Measurements from ENCODE around the gene CWC15.

DNA sequence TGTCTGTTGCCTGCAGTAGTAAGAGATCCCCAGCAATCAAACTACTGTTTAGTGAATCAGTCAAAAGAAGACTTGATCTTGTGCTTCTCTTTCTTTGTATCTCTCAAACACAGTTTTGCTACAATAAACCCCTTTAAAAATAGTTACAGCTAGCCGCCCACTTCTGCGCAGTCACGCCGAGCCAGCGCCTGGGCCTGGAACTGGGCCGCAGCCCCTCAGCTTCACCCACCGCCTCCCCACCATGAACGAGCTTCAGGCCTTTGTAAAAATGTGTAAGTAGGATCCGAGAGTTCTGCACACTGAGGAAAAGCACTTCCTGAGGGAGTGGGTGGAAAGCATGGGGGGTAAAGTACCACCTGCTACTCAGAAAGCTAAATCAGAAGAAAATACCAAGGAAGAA lies 60.5 kb downstream of the CWC15 start:
- TF ChIP-seq, protein P1, sequence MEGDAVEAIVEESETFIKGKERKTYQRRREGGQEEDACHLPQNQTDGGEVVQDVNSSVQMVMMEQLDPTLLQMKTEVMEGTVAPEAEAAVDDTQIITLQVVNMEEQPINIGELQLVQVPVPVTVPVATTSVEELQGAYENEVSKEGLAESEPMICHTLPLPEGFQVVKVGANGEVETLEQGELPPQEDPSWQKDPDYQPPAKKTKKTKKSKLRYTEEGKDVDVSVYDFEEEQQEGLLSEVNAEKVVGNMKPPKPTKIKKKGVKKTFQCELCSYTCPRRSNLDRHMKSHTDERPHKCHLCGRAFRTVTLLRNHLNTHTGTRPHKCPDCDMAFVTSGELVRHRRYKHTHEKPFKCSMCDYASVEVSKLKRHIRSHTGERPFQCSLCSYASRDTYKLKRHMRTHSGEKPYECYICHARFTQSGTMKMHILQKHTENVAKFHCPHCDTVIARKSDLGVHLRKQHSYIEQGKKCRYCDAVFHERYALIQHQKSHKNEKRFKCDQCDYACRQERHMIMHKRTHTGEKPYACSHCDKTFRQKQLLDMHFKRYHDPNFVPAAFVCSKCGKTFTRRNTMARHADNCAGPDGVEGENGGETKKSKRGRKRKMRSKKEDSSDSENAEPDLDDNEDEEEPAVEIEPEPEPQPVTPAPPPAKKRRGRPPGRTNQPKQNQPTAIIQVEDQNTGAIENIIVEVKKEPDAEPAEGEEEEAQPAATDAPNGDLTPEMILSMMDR (IDR thresholded peaks at IDR 0.05; ENCODE audit: insufficient read depth, low read length, poor library complexity, severe bottlenecking): no peak
- no peak for TF ChIP-seq EZH2phosphoT487 (conservative IDR thresholded peaks at IDR 0.05; ENCODE audit: low read length)
